WTC11 (cell line): Measurements from ENCODE around the gene IVD. TPM values are rescaled to one million over a fixed set of nuclear protein-coding genes. Genes with fewer than 3 reads are reported as not detected.

ENCODE experiments used
- ATAC-seq: fragments of 200-7000 bp; cut with Tn5 transposase; 2 replicates; pipeline ENCODE4 v1.10.0; 2021; ENCODE audit warnings: mild to moderate bottlenecking, moderate library complexity
- CTCF ChIA-PET: fragments of 300-600 bp; sonication (Branson Sonifier 250); formaldehyde crosslinking; loops from one replicate; lab custom pipeline; 2021; ENCODE audit warnings: antibody characterized with exemption; lab: Charles Lee
- POLR2A ChIA-PET: fragments of 350-600 bp; sonication (Branson Sonifier 250); formaldehyde crosslinking; loops from one replicate; lab custom pipeline; 2021; ENCODE audit warnings: antibody characterized with exemption; lab: Charles Lee
- DNase-seq: peaks from one replicate; pipeline ENCODE4 v3.0.0; 2021; ENCODE audit warnings: low spot score
- H3K27ac Mint-ChIP-seq: 2 replicates; pipeline ENCODE4 v1.8.0; 2021; ENCODE audit warnings: mixed read lengths
- H3K27me3 Mint-ChIP-seq: 2 replicates; pipeline ENCODE4 v1.8.0; 2021; ENCODE audit warnings: low read depth, mild to moderate bottlenecking, moderate library complexity, mixed read lengths
- H3K36me3 Mint-ChIP-seq: 2 replicates; pipeline ENCODE4 v1.8.0; 2021; ENCODE audit warnings: mixed read lengths
- H3K4me1 Mint-ChIP-seq: 2 replicates; pipeline ENCODE4 v1.8.0; 2022; ENCODE audit warnings: mixed read lengths
- H3K4me3 Mint-ChIP-seq: 2 replicates; pipeline ENCODE4 v1.8.0; 2021; ENCODE audit warnings: mild to moderate bottlenecking, moderate library complexity, mixed read lengths
- H3K9me3 Mint-ChIP-seq: 2 replicates; pipeline ENCODE4 v1.8.0; 2021; ENCODE audit warnings: mixed read lengths
- ETV6 ChIP-seq: sonication (generic); formaldehyde crosslinking; IDR thresholded peaks from 2 replicates; pipeline ENCODE4 v1.8.1; 2022; ENCODE audit warnings: mild to moderate bottlenecking, missing genetic modification reagents
- FOXK1 ChIP-seq: sonication (generic); formaldehyde crosslinking; IDR thresholded peaks from 2 replicates; pipeline ENCODE4 v1.8.0; 2022; ENCODE audit warnings: mild to moderate bottlenecking, moderate library complexity, missing genetic modification reagents
- GTF2I ChIP-seq: fragments of 250-450 bp; sonication (Bioruptor Pico); conservative IDR thresholded peaks from 2 replicates; pipeline ENCODE4 v1.4.0; 2021; ENCODE audit warnings: mild to moderate bottlenecking
- JAZF1 ChIP-seq: fragments of 250-450 bp; sonication (Bioruptor Pico); IDR thresholded peaks from 2 replicates; pipeline ENCODE4 v1.9.0; 2021; ENCODE audit warnings: moderate library complexity, mild to moderate bottlenecking, inconsistent platforms
- MXD4 ChIP-seq: fragments of 250-450 bp; sonication (Bioruptor Pico); IDR thresholded peaks from 2 replicates; pipeline ENCODE4 v1.8.0; 2021; ENCODE audit warnings: mild to moderate bottlenecking, moderate library complexity, borderline replicate concordance
- NFATC4 ChIP-seq: fragments of 250-450 bp; sonication (Bioruptor Pico); IDR thresholded peaks from 2 replicates; pipeline ENCODE4 v1.9.0; 2021; ENCODE audit warnings: mild to moderate bottlenecking
- PRDM15 ChIP-seq: sonication (generic); formaldehyde crosslinking; IDR thresholded peaks from 2 replicates; pipeline ENCODE4 v1.8.0; 2022; ENCODE audit warnings: missing genetic modification reagents
- ZBTB21 ChIP-seq: sonication (generic); formaldehyde crosslinking; IDR thresholded peaks from 2 replicates; pipeline ENCODE4 v1.8.1; 2023; ENCODE audit warnings: mild to moderate bottlenecking, missing genetic modification reagents, borderline replicate concordance
- ZMAT4 ChIP-seq: fragments of 250-450 bp; sonication (Bioruptor Pico); IDR thresholded peaks from 2 replicates; pipeline ENCODE4 v1.9.0; 2021; ENCODE audit warnings: mild to moderate bottlenecking
- total RNA-seq: library from RNA; stranded (reverse); gene quantifications from 3 replicates; pipeline ENCODE4 v1.2.3, GENCODE V29; 2021
- TF ChIP-seq, protein P1 (sequence below): sonication (generic); formaldehyde crosslinking; IDR thresholded peaks from 2 replicates; pipeline ENCODE4 v1.8.1; 2022; ENCODE audit warnings: mild to moderate bottlenecking, moderate library complexity, missing genetic modification reagents
- TF ChIP-seq, protein P2 (sequence below): fragments of 250-450 bp; sonication (Bioruptor Pico); IDR thresholded peaks from 2 replicates; pipeline ENCODE4 v1.9.0; 2021; ENCODE audit warnings: mild to moderate bottlenecking, borderline replicate concordance

Gene IVD
- total RNA-seq, 1 experiment from 2014 or later = 96.1 TPM

DNA sequence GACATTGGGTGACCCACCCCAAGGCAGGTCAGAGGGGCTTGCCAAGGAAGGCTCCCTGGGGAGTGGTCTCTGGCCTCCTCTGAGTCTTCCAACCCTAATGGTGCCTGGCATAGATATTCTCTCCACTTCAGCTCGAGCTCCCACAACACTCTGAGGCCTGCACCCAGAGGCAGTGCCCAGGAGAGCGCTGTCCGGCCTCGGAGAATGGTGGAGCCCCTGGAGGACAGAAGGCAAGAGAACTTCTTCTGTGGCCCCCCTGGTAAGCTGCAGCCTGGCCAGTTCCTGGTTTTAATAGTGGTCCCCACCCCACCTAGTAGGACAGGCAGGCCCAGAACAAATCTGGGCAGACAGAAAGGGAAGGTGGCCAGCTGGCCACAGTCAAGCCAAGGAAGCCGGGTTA lies 40.6 kb upstream of the IVD start (continued):
- TF ChIP-seq PRDM15 (CRISPR knock-in tag) (no peak), ZMAT4 (CRISPR knock-in tag) (no peak), JAZF1 (CRISPR knock-in tag) (no peak)

DNA sequence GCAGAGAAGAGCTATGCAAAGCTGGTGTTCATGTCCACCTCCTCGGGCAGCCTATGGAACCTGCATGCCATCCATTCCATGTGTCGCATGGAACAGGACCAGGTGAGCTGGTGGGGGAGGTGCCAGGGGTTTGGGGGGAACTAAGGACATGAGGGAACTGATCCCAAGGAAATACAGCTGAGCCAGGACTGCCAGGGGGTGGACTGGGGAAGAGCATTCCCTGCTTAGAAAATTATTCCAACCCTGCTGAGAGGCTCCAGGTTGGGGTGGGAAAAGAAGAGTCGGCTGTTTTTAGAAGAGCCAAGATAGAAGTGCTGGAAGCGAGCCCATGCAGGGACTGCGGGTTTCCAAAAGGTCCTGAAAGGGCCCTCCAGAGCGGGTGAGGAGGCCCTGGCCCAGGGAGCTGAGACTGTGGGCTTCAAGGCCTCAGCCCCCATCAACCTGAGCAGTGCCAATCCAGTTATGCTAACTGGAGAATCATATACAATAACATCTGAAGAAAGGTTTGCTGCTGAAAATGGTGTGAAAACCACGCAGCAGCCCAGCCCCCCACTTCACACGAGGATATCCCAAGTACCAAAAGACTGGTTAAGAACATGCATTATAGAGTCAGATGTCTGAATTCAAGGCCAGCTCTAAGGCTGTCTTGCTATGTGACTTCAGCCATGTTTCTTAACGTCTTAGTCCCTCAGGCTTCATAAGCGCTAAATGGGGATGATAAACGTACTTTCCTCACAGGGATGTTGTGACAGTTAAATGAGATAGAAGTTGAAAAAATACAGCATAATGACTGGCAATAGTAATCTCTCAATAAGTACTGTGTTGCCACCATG lies 39.8 kb upstream of the IVD start:
- H3K27ac Mint-ChIP-seq = no peak overlapping the region
- CTCF ChIA-PET = interaction anchor here (1.2 to 8.4 kb wide), 4 partner anchors 22 to 91 kb away, joined by 4 to 87 read pairs (median 62); partner anchors contain the start of gene CCDC9B

More for the DNA sequence above, 39.8 kb upstream of the IVD start:
- TF ChIP-seq, protein P1, sequence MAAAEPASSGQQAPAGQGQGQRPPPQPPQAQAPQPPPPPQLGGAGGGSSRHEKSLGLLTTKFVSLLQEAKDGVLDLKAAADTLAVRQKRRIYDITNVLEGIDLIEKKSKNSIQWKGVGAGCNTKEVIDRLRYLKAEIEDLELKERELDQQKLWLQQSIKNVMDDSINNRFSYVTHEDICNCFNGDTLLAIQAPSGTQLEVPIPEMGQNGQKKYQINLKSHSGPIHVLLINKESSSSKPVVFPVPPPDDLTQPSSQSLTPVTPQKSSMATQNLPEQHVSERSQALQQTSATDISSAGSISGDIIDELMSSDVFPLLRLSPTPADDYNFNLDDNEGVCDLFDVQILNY = no peak
- TF ChIP-seq ETV6 (CRISPR knock-in tag) (no peak), FOXK1 (CRISPR knock-in tag) (no peak), MXD4 (CRISPR knock-in tag) (no peak), ZBTB21 (no peak), NFATC4 (CRISPR knock-in tag) (no peak), GTF2I (no peak)
- TF ChIP-seq, protein P2, sequence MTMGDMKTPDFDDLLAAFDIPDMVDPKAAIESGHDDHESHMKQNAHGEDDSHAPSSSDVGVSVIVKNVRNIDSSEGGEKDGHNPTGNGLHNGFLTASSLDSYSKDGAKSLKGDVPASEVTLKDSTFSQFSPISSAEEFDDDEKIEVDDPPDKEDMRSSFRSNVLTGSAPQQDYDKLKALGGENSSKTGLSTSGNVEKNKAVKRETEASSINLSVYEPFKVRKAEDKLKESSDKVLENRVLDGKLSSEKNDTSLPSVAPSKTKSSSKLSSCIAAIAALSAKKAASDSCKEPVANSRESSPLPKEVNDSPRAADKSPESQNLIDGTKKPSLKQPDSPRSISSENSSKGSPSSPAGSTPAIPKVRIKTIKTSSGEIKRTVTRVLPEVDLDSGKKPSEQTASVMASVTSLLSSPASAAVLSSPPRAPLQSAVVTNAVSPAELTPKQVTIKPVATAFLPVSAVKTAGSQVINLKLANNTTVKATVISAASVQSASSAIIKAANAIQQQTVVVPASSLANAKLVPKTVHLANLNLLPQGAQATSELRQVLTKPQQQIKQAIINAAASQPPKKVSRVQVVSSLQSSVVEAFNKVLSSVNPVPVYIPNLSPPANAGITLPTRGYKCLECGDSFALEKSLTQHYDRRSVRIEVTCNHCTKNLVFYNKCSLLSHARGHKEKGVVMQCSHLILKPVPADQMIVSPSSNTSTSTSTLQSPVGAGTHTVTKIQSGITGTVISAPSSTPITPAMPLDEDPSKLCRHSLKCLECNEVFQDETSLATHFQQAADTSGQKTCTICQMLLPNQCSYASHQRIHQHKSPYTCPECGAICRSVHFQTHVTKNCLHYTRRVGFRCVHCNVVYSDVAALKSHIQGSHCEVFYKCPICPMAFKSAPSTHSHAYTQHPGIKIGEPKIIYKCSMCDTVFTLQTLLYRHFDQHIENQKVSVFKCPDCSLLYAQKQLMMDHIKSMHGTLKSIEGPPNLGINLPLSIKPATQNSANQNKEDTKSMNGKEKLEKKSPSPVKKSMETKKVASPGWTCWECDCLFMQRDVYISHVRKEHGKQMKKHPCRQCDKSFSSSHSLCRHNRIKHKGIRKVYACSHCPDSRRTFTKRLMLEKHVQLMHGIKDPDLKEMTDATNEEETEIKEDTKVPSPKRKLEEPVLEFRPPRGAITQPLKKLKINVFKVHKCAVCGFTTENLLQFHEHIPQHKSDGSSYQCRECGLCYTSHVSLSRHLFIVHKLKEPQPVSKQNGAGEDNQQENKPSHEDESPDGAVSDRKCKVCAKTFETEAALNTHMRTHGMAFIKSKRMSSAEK (CRISPR knock-in tag) = no peak
- Mint-ChIP-seq H3K9me3 (no peaks in the 10 kb centered on the region), H3K36me3 (no peaks in the 10 kb centered on the region), H3K27me3 (peaks cover 47% of the 10 kb centered on the region), H3K4me3 (no peak overlapping the region), H3K4me1 (peaks cover 5% of the 10 kb centered on the region)
- POLR2A ChIA-PET = interaction anchor here (1.2 kb wide), 1 partner anchor 8 kb away, joined by 3 read pairs; the partner anchor contains the start of gene DISP2
- DNase-seq (no peak), ATAC-seq (no peak)
